ENCODE data around the gene TMEM132D.

The TMEM132D gene

DNA sequence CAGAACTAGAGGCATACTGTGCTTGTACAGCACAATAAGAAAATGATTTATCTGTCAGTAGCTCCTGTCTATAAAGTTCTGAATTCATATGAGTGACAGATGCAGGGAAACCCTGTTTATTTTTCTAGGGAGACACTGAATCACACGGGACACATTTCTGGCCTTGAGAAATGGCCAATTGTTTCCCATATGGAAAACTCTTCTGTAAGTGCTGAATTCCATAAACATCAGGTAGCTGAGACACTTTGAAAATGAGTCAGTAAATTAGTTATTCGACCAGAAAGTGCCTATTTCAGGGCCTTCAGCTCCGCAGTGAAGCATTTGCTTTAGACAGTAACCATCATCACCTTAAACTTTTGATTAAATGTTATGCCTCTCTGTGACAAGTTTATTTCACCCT is 184.4 kb downstream of the TMEM132D start:
- DNase-seq: no peak

DNA sequence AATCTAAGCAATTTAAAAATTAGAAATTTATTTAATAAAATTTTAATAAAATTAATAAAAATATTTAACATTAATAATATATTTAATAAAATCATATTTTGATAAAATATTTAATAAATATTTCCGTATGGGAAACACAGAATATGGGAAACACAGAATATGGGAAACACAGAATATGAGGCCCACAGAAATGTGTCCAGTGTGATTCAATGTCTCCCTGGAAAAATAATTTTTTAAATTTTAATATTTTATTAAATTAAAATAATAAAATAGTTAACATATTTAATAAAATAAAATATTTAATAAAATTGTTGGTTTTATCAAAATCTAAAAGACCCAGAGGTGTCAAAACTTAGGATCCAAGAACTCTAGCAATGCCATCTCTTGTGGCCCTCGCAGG is 186.4 kb downstream of the TMEM132D start:
- no peak for DNase-seq

- no peak for DNase-seq
These were observed 187.0 kb downstream of the TMEM132D start for GRCh38 chr12:129716825-129717224.

DNA sequence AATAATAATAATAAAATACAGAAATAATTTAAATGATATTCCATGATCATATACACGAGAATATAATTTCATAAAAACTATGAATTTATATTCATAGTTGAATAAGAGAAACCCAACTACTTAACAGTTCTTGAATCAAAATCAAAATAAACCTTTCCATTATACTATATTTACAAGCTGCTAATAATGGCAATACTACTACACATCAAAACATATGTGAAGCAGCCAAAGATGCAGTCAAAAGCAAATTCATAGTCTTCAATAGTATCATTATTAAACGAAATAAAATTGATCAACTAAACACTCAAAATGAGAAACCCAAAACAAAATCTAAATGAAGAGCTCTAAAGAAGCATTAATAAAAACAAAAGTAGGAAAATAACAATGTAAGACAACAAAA is 197.1 kb downstream of the TMEM132D start:
- DNase-seq: no peak

GRCh38 chr12:129704232-129704830 is 199.5 kb downstream of the TMEM132D start:
- DNase-seq: no peak

GRCh38 chr12:129701631-129702101 is 202.2 kb downstream of the TMEM132D start:
- DNase-seq: no peak

DNA sequence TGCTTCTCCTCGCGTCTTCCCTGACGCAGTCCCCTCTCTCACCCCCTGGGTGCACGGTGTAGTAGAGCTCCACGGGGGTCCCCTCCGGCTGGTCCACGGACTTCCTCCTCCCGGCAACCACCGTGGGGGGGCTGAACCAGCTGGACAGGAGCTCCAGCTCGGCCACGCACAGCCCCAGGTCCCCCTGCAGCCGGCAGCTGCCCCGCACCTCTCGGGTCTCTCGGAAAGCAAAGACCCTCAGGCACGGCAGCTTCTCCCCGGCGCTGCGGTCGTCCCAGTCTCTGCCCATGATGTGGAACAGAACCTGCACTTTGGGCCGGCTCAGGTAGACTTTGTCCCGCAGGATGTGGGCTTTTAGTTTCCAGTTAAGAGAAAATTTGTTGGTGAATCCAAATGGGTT is 203.8 kb downstream of the TMEM132D start:
- no peak for DNase-seq

DNA sequence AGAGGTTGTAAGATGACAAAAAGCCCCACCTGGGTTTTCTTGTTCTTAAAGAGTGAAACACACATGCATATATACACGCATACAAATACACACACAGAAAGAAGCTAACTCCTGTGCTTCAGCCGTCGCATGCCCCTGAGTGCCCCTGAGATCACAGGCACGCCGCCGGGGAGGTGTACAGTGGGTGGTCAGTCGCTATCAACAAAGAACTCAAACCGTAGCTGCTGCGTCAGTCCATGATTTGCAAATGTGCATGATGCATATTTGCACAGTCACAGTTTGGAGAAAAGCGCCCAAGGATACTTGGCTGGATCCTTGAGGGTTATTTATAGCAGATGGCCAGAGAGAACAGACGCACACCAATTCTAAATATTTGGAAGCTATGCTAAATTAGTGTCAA is 206.9 kb downstream of the TMEM132D start:
- DNase-seq: no peak

- no peak for DNase-seq
These were observed 207.4 kb downstream of the TMEM132D start for GRCh38 chr12:129696405-129696804.

DNA sequence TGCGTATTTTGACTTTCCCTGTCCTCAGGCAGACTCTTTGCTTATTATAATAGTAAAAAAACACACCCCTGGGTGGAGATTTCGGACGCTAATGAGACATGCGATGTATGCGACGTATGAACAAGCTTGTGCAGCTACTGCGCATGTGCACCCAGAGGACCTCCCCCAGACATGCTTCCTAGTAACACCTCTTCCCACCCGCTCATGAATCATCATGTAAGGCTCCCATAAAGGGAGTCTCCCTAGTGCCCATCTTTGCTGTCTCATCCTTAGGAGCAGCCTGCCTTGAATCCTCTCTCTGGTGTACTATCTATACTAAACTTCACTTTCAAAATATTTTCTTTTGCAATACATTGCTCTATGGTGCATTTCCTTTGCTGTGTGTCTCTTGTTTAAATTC is 210.1 kb downstream of the TMEM132D start:
- no peak for DNase-seq

DNA sequence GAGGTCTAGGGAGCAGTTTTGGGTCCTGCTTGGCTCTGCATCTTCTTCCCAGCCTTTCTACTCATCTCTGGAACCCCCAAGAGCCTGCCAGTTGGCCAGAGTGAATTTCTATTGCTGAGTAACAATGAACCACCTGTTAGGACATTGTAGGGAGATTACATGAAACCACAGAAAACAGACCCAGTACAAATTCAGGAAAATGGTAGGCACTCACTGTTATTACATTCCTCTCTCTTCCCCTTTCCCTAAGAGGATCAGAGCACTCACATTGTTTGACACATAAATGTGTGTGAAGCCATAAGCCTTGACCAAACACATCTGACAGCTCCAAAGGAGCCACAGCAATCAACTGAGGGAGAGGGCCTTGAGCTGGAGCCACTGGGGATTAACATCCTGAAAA is 216.1 kb downstream of the TMEM132D start:
- DNase-seq: no peak

- no peak for DNase-seq
These were observed 222.0 kb downstream of the TMEM132D start for GRCh38 chr12:129681830-129682229.

GRCh38 chr12:129681151-129681550 is 222.7 kb downstream of the TMEM132D start:
- DNase-seq: no peak

DNA sequence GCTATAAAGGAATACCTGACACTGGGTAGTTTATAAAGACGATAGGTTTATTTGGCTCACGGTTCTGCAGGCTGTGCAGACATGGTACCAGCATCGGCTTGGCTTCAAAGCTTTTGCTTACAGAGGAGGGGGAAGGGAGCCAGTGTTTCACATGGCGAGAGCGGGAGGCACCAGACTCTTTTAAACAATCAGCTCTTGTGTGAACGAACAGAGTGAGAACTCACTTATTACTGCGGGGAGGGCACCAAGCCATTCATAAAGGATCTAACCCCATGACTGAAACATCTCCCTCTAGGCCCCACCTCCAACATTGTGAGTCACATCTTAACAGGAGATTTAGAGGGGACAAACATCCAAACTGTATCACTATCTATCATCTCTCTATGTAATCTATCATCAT is 227.4 kb downstream of the TMEM132D start:
- DNase-seq: no peak

DNA sequence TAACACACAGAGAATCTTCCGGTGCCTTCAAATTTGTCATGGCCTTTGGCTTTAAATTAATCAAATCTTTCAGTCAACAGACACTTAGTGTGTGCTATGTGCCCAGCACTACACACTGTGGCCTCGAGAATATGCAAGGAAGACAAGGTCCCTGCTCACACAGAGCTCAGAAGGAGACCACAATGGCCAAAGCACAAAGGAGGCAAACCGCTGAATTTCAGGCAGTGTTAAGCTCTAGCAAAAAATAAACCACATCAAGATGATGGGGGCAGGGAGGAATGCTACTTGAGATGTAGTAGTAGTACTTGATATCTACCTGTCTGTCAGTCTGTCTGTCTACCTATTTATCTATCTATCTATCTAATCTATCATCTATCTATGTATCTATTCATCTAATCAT is 227.9 kb downstream of the TMEM132D start:
- DNase-seq: no peak

DNA sequence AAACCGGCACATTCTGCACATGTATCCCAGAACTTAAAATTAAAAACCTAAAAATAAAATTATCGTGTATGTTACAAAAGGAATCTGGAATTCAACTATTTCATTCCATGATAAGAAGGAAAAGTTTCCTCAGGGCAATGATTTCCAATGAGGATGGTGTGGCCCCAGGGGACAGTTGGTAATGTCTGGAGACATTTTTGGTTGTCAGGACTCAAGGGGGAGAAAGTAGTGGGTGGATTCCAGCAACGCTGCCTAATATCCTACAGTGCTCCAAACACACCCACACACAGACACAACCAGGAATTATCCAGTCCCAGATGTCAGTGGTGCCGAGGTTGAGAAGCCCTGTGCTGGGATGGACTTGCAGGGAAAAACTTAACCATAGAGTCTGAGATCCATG is 228.3 kb downstream of the TMEM132D start:
- no peak for DNase-seq

- no peak for DNase-seq
These were observed 230.0 kb downstream of the TMEM132D start for GRCh38 chr12:129673806-129674205.

DNA sequence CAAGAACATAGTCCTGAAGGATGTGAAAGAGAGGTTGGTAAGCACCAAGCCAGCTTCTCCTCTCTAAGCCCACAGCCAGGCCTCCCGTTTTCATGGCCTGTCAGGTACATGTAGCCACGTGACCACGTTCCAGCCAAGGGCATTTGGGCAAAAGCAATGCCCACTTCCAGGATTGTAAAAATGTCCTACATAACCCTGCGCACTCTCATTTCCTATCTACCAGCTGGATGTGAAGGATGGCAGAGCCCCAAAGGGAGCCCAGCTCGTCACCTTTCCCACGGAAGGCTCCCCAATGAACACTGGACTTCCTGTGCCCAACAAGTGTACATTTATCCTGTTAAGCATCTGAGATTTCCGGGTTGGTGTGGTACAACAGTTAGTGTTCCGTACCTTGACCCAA is 231.7 kb downstream of the TMEM132D start:
- no peak for DNase-seq

DNA sequence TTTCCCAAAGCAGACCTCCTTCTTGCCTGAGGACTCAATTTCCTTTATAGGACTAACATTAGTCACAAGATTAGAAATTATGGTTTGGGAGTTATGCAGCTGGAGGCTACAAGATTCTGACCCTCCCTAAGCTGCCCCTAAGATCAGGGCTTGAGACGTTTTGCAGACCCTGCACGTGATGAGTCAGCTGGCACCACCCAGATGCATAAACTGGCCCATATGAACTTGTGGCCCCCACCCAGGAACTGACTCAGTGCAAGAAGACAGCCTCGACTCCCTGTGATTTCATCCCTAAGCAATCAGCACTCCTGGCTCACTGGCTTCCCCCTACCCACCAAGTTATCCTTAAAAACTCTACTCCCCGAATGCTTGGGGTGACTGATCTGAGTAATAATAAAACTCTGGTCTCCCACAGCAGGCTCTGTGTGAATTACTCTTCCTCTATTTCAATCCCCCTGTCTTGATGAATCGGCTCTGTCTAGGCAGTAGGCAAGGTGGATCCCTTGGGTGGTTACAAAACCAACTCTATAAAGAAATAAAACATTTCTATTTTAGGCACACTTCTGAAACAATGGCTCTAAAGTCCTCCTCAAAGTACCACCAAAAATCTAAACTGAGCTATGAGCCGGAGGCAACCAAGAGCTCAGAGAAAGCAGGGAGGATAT is 233.4 kb downstream of the TMEM132D start:
- DNase-seq: no peak

GRCh38 chr12:129665414-129665813 is 238.4 kb downstream of the TMEM132D start:
- no peak for DNase-seq

DNA sequence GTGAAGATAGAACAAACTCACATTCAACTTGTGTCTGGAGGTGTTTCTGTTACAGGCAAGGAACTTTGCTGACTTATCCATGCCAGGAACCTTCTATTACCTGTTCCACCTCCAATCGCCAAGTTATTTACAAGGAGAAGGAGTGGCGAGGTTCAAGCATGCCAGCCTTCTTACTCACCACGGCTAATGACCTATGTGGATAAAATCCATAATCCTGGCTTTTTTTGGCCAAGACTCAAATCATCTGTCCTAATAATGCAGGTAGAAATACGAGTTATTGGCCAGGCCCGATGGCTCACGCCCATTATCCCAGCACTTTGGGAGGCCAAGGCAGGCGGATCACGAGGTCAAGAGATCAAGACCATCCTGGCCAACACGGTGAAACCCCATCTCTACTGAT is 241.6 kb downstream of the TMEM132D start:
- no peak for DNase-seq

- no peak for DNase-seq
These were observed 242.9 kb downstream of the TMEM132D start for GRCh38 chr12:129660946-129661345.

- DNase-seq: no peak
These were observed 243.7 kb downstream of the TMEM132D start for GRCh38 chr12:129659961-129660622.

DNA sequence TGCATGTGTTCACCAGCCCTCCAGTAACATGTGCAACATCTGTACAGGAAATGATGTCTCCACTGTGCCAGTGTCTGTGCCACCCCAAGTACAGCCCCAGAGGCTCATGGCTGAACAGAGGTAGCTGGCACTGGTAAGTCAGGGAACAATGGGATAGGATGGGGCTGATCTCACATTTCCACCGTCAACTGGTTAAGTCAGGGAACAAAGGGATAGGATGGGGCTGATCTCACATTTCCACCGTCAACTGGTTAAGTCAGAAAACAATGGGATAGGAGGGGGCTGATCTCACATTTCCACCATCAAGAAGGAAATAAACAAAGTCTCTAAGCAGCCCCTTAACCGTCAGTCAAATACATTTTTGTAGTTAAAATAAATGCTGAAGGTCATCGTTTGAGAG is 246.6 kb downstream of the TMEM132D start:
- DNase-seq: no peak
